Measurements from ENCODE around the gene UNC45A. TPM values are rescaled to one million over a fixed set of nuclear protein-coding genes. Genes with fewer than 3 reads are reported as not detected.
A peak's percentile ranks its signal among the peaks of the same experiment; 100 is the strongest.

Gene UNC45A
- total and polyA plus RNA-seq, 4 donors: 13.9 to 31.2 (median 24.9) TPM

DNA sequence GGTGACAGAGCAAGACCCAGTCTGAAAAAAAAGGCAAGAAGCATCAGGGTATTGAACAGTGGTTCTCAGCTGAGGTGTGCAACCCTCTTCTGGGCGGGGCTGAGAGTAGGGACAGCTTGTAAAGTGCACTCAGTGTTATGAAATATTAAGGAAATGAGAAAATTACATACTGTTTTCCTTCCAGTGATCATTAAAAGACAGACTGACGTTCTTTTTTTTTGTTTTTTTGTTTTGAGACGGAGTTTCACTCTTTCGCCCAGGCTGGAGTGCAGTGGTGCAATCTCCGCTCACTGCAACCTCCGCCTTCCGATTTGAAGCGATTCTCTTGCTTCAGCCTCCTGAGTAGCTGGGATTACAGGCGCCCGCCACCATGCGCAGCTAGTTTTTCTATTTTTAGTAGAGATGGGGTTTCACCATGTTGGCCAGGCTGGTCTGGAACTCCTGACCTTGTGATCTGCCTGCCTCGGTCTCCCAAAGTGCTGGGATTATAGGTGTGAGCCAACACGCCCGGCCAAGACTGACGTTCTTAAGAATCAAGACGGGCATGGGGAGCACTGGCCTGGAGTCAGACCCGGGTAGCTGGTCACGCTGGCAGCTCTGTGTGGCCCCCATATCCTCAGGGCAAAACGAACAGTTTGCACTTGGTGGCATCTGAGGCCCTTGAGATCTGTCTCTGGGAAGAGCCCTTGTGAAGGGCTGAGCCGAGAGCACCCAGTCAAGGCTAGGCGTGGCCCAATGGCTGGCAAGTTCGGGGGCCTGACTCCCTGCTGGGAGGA, 20.6 kb upstream of the UNC45A start:
- peaks cover 32 to 93% (median 70%) of the 10 kb centered on the region in 4 donors for H3K36me3 ChIP-seq (ENCODE audit: control insufficient read depth in 4 of 4, insufficient read depth in 3 of 4, low read depth in 1 of 4, low read length in 3 of 4)
- H3K9ac ChIP-seq (ENCODE audit: low read depth in 1 of 2, low read length in 2 of 2): no peak overlapping the region
- H3K4me1 ChIP-seq (ENCODE audit: control insufficient read depth in 4 of 4, insufficient read depth in 4 of 4, low read length in 3 of 4): no peaks in the 10 kb centered on the region
- H3K27me3 ChIP-seq (ENCODE audit: control insufficient read depth in 4 of 4, insufficient read depth in 4 of 4, low read length in 3 of 4): no peaks in the 10 kb centered on the region
- WGBS: 93% methylated on average over 22 of the region's 22 CpGs
- TF ChIP-seq, protein P1, sequence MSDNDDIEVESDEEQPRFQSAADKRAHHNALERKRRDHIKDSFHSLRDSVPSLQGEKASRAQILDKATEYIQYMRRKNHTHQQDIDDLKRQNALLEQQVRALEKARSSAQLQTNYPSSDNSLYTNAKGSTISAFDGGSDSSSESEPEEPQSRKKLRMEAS (IDR thresholded peaks at IDR 0.05): no peak
- TF ChIP-seq, protein P2, sequence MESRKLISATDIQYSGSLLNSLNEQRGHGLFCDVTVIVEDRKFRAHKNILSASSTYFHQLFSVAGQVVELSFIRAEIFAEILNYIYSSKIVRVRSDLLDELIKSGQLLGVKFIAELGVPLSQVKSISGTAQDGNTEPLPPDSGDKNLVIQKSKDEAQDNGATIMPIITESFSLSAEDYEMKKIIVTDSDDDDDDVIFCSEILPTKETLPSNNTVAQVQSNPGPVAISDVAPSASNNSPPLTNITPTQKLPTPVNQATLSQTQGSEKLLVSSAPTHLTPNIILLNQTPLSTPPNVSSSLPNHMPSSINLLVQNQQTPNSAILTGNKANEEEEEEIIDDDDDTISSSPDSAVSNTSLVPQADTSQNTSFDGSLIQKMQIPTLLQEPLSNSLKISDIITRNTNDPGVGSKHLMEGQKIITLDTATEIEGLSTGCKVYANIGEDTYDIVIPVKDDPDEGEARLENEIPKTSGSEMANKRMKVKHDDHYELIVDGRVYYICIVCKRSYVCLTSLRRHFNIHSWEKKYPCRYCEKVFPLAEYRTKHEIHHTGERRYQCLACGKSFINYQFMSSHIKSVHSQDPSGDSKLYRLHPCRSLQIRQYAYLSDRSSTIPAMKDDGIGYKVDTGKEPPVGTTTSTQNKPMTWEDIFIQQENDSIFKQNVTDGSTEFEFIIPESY (IDR thresholded peaks at IDR 0.05): no peak
- TF ChIP-seq RAD21 (IDR thresholded peaks at IDR 0.05): no peak
- no peak for TF ChIP-seq JUND (IDR thresholded peaks at IDR 0.05)
- TF ChIP-seq GABPA (IDR thresholded peaks at IDR 0.05 in 1 of 2, conservative IDR thresholded peaks at IDR 0.05 in 1 of 2): no peak
- TF ChIP-seq NR2F2 (IDR thresholded peaks at IDR 0.05): no peak
- TF ChIP-seq TAF1 (conservative IDR thresholded peaks at IDR 0.05): no peak
- no peak for TF ChIP-seq HNF4G (IDR thresholded peaks at IDR 0.05)
- TF ChIP-seq YY1 (IDR thresholded peaks at IDR 0.05): no peak
- no peak for TF ChIP-seq FOXA1 (IDR thresholded peaks at IDR 0.05)
- no peak for TF ChIP-seq FOXA2 (IDR thresholded peaks at IDR 0.05)
- TF ChIP-seq, protein P3, sequence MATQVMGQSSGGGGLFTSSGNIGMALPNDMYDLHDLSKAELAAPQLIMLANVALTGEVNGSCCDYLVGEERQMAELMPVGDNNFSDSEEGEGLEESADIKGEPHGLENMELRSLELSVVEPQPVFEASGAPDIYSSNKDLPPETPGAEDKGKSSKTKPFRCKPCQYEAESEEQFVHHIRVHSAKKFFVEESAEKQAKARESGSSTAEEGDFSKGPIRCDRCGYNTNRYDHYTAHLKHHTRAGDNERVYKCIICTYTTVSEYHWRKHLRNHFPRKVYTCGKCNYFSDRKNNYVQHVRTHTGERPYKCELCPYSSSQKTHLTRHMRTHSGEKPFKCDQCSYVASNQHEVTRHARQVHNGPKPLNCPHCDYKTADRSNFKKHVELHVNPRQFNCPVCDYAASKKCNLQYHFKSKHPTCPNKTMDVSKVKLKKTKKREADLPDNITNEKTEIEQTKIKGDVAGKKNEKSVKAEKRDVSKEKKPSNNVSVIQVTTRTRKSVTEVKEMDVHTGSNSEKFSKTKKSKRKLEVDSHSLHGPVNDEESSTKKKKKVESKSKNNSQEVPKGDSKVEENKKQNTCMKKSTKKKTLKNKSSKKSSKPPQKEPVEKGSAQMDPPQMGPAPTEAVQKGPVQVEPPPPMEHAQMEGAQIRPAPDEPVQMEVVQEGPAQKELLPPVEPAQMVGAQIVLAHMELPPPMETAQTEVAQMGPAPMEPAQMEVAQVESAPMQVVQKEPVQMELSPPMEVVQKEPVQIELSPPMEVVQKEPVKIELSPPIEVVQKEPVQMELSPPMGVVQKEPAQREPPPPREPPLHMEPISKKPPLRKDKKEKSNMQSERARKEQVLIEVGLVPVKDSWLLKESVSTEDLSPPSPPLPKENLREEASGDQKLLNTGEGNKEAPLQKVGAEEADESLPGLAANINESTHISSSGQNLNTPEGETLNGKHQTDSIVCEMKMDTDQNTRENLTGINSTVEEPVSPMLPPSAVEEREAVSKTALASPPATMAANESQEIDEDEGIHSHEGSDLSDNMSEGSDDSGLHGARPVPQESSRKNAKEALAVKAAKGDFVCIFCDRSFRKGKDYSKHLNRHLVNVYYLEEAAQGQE (IDR thresholded peaks at IDR 0.05): no peak
- TF ChIP-seq, protein P4, sequence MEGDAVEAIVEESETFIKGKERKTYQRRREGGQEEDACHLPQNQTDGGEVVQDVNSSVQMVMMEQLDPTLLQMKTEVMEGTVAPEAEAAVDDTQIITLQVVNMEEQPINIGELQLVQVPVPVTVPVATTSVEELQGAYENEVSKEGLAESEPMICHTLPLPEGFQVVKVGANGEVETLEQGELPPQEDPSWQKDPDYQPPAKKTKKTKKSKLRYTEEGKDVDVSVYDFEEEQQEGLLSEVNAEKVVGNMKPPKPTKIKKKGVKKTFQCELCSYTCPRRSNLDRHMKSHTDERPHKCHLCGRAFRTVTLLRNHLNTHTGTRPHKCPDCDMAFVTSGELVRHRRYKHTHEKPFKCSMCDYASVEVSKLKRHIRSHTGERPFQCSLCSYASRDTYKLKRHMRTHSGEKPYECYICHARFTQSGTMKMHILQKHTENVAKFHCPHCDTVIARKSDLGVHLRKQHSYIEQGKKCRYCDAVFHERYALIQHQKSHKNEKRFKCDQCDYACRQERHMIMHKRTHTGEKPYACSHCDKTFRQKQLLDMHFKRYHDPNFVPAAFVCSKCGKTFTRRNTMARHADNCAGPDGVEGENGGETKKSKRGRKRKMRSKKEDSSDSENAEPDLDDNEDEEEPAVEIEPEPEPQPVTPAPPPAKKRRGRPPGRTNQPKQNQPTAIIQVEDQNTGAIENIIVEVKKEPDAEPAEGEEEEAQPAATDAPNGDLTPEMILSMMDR (IDR thresholded peaks at IDR 0.05; ENCODE audit: low read depth, low read length, missing input control): no peak
- TF ChIP-seq EGR1 (IDR thresholded peaks at IDR 0.05; ENCODE audit: low read depth in 2 of 2): no peak
- no peak for TF ChIP-seq SP1 (IDR thresholded peaks at IDR 0.05)
- TF ChIP-seq RXRA (IDR thresholded peaks at IDR 0.05): no peak
- DNase-seq (ENCODE audit: low spot score): no peak
- H3K27ac ChIP-seq (ENCODE audit: low read depth in 1 of 2, low read length in 2 of 2): peak overlapping the region in 1 of 2 donors; percentile 32
- no peaks in the 10 kb centered on the region for H3K9me3 ChIP-seq (ENCODE audit: control insufficient read depth in 4 of 4, low read length in 3 of 4)
- no peak overlapping the region for H3K4me3 ChIP-seq (ENCODE audit: low read depth in 1 of 3, low read length in 3 of 3)
